ENCODE measurements around the gene CHN1. TPM values are rescaled to one million over a fixed set of nuclear protein-coding genes. Genes with fewer than 3 reads are reported as not detected.

CHN1 gene
- total RNA-seq, result 5.4 and 10.8 TPM in 2 replicates

DNA sequence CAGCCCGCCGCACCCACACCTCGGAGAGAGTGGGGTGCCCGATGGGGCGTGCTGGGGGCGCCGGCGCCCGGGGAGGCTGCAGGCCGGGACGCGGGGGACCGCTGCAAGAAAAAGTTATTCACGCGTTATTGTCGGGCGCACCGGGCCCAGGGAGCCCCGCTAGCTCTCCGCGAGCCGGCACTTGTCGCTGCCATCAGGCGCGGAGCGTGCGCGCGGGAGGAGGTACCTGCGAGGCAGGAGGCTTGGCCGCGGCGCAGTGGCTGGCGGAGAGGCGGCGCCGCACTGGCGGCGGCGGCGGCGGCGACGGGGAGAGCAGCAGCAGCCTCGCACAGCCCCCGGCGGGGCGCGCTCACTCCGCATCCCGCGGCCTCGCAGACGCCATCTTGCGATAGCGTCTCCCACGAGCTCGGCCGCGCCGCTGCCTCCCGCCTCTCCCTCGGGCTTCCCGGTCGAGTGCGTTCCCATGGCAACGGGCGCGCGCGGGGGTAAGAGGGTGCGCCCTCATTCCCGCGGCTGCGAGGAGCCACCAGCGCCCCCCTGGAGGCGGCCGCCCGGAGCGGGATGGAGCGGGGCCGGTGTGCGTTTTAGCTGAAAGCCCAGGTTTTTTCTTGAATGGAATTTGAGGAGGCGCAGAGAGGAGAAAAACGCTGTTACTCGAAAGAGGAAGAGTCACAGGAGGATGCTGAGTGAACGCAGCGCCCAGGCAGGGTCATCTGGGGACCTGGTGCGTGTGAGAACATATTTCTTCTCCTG lies at the start of gene CHN1:
Gene CHN1, minus strand, starts transcription at position 402 of the 753 bp plus-strand sequence. CDS start 469 bp downstream, outside the sequence.

GRCh38 chr2:174764280-174765255 lies 240.6 kb downstream of the CHN1 start, which contains the start of gene CHRNA1:
Gene CHRNA1 (minus strand): TSS chr2:174764472. CDS start chr2:174764394, 78 bp downstream.

Other genes with a start within 250 kb of the CHN1 start
- not detected in 2 replicates for gene CHRNA1, start 240.9 kb downstream of the CHN1 start, total RNA-seq
- gene ATF2, start 162.8 kb upstream of the CHN1 start, total RNA-seq, result 44.6 and 59.7 TPM in 2 replicates
- gene ATP5MC3, start 176.3 kb upstream of the CHN1 start, total RNA-seq, result 92.7 and 150 TPM in 2 replicates

Data from uterine smooth muscle cell (primary cell).